ENCODE measurements around the gene CDH13. TPM values are rescaled to one million over a fixed set of nuclear protein-coding genes. Genes with fewer than 3 reads are reported as not detected.

Gene CDH13
- total and polyA plus RNA-seq, 2 experiments from 2014 or later: 1.6 to 4.4 TPM

DNA sequence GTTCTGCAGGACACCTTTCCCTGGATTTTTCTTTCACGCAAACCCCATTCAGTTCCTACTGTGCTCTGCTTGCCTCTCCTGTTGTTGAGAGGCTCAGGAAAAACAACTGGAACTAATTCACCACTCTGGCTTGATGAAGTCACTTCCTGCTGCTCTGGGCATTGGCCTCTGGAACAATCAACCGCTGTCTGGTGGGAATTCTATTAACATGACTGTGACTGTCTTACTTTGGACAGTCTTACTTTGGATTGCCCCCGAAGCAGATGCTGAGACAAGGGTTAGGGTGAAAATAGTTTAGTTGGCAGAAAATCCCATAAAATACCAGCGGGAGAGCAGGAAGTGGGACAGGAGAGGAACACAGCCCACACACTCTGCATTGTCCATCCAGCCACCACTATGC is 1091.0 kb downstream of the CDH13 start:
- no peaks in the 10 kb centered on the region; the same call in 1 of the 2 replicates for H3K9me2 ChIP-seq (ENCODE audit: insufficient read depth)
- no peak overlapping the region for H3K27ac Mint-ChIP-seq
- H3K9me3 Mint-ChIP-seq: no peaks in the 10 kb centered on the region; the same call in 1 of the 3 replicates
- H3K27ac ChIP-seq (ENCODE audit: low read depth): no peak overlapping the region
- ATAC-seq: no peak
- H3F3A ChIP-seq (replicated peaks; ENCODE audit: low read depth): no peaks in the 10 kb centered on the region
- no peak for DNase-seq (ENCODE audit: low spot score)
- H2AFZ ChIP-seq: no peak overlapping the region
- peaks cover 2% of the 10 kb centered on the region for H3K27me3 Mint-ChIP-seq (ENCODE audit: insufficient read depth, low read depth, poor library complexity)
- no peak overlapping the region for H3K4me3 ChIP-seq
- H4K20me1 ChIP-seq (replicated peaks; ENCODE audit: insufficient read depth): no peaks in the 10 kb centered on the region
- no peaks in the 10 kb centered on the region for H3K79me2 ChIP-seq (replicated peaks; ENCODE audit: insufficient read depth)
- H3K4me3 Mint-ChIP-seq: no peak overlapping the region
- H3K4me1 ChIP-seq (ENCODE audit: insufficient read depth): no peaks in the 10 kb centered on the region; the same call in 1 of the 2 replicates
- TF ChIP-seq CREB1 (CRISPR knock-in tag; IDR thresholded peaks at IDR 0.05; ENCODE audit: low read depth) (no peak), ZNF114 (CRISPR knock-in tag; IDR thresholded peaks at IDR 0.05) (no peak), EZH2phosphoT487 (IDR thresholded peaks at IDR 0.05; ENCODE audit: unreplicated experiment) (no peak)
- no peaks in the 10 kb centered on the region for H3K27me3 ChIP-seq (ENCODE audit: insufficient read depth)
- no peaks in the 10 kb centered on the region for H3K36me3 Mint-ChIP-seq (ENCODE audit: low read depth)
- H3K4me2 ChIP-seq: no peak overlapping the region
- peaks cover 8% of the 10 kb centered on the region; the same call in 2 of the 3 replicates for H3K4me1 Mint-ChIP-seq
- no peaks in the 10 kb centered on the region for H3K36me3 ChIP-seq (ENCODE audit: insufficient read depth)

DNA sequence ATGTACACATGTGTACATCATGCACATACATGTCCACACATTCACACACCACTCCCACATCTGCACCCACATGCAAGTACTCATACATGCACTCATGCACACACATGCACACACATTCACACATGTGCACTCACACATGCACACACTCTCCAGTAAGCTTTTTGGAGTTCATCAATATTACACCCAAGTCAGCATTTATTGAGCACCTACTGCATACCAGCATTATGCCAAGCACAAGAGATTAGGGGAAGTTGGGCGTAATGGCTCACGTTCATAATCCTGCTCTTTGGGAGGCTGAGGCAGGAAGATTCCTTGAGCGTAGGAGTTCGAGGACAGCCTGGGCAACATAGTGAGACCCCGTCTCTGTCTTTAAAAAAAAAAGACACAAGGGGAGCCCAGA is 1093.4 kb downstream of the CDH13 start:
- peaks cover 2% of the 10 kb centered on the region for H3K27me3 Mint-ChIP-seq (ENCODE audit: insufficient read depth, low read depth, poor library complexity)
- Histone ChIP-seq H4K20me1 (replicated peaks; ENCODE audit: insufficient read depth) (no peaks in the 10 kb centered on the region), H3K36me3 (ENCODE audit: insufficient read depth) (no peaks in the 10 kb centered on the region), H3K4me3 (no peak overlapping the region), H3K9me2 (ENCODE audit: insufficient read depth) (no peaks in the 10 kb centered on the region; the same call in 1 of the 2 replicates), H3K4me1 (ENCODE audit: insufficient read depth) (no peaks in the 10 kb centered on the region; the same call in 1 of the 2 replicates), H3F3A (replicated peaks; ENCODE audit: low read depth) (no peaks in the 10 kb centered on the region), H3K27ac (ENCODE audit: low read depth) (no peak overlapping the region), H3K4me2 (no peak overlapping the region), H3K79me2 (replicated peaks; ENCODE audit: insufficient read depth) (no peaks in the 10 kb centered on the region), H3K27me3 (ENCODE audit: insufficient read depth) (no peaks in the 10 kb centered on the region), H2AFZ (no peak overlapping the region)
- ATAC-seq: no peak
- H3K4me1 Mint-ChIP-seq: no peaks in the 10 kb centered on the region; the same call in 1 of the 3 replicates
- H3K27ac Mint-ChIP-seq: no peak overlapping the region
- no peak for DNase-seq (ENCODE audit: low spot score)
- no peak overlapping the region for H3K4me3 Mint-ChIP-seq
- H3K36me3 Mint-ChIP-seq (ENCODE audit: low read depth): no peaks in the 10 kb centered on the region
- no peaks in the 10 kb centered on the region for H3K9me3 Mint-ChIP-seq
- TF ChIP-seq, protein P1, sequence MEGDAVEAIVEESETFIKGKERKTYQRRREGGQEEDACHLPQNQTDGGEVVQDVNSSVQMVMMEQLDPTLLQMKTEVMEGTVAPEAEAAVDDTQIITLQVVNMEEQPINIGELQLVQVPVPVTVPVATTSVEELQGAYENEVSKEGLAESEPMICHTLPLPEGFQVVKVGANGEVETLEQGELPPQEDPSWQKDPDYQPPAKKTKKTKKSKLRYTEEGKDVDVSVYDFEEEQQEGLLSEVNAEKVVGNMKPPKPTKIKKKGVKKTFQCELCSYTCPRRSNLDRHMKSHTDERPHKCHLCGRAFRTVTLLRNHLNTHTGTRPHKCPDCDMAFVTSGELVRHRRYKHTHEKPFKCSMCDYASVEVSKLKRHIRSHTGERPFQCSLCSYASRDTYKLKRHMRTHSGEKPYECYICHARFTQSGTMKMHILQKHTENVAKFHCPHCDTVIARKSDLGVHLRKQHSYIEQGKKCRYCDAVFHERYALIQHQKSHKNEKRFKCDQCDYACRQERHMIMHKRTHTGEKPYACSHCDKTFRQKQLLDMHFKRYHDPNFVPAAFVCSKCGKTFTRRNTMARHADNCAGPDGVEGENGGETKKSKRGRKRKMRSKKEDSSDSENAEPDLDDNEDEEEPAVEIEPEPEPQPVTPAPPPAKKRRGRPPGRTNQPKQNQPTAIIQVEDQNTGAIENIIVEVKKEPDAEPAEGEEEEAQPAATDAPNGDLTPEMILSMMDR (conservative IDR thresholded peaks at IDR 0.05; ENCODE audit: low read depth in 2 of 2): no peak
- TF ChIP-seq, protein P2, sequence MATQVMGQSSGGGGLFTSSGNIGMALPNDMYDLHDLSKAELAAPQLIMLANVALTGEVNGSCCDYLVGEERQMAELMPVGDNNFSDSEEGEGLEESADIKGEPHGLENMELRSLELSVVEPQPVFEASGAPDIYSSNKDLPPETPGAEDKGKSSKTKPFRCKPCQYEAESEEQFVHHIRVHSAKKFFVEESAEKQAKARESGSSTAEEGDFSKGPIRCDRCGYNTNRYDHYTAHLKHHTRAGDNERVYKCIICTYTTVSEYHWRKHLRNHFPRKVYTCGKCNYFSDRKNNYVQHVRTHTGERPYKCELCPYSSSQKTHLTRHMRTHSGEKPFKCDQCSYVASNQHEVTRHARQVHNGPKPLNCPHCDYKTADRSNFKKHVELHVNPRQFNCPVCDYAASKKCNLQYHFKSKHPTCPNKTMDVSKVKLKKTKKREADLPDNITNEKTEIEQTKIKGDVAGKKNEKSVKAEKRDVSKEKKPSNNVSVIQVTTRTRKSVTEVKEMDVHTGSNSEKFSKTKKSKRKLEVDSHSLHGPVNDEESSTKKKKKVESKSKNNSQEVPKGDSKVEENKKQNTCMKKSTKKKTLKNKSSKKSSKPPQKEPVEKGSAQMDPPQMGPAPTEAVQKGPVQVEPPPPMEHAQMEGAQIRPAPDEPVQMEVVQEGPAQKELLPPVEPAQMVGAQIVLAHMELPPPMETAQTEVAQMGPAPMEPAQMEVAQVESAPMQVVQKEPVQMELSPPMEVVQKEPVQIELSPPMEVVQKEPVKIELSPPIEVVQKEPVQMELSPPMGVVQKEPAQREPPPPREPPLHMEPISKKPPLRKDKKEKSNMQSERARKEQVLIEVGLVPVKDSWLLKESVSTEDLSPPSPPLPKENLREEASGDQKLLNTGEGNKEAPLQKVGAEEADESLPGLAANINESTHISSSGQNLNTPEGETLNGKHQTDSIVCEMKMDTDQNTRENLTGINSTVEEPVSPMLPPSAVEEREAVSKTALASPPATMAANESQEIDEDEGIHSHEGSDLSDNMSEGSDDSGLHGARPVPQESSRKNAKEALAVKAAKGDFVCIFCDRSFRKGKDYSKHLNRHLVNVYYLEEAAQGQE (IDR thresholded peaks at IDR 0.05; ENCODE audit: unreplicated experiment): no peak
- TF ChIP-seq EZH2phosphoT487 (IDR thresholded peaks at IDR 0.05; ENCODE audit: unreplicated experiment): no peak
- TF ChIP-seq, protein P3, sequence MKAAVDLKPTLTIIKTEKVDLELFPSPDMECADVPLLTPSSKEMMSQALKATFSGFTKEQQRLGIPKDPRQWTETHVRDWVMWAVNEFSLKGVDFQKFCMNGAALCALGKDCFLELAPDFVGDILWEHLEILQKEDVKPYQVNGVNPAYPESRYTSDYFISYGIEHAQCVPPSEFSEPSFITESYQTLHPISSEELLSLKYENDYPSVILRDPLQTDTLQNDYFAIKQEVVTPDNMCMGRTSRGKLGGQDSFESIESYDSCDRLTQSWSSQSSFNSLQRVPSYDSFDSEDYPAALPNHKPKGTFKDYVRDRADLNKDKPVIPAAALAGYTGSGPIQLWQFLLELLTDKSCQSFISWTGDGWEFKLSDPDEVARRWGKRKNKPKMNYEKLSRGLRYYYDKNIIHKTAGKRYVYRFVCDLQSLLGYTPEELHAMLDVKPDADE (IDR thresholded peaks at IDR 0.05): no peak
- TF ChIP-seq, protein P4, sequence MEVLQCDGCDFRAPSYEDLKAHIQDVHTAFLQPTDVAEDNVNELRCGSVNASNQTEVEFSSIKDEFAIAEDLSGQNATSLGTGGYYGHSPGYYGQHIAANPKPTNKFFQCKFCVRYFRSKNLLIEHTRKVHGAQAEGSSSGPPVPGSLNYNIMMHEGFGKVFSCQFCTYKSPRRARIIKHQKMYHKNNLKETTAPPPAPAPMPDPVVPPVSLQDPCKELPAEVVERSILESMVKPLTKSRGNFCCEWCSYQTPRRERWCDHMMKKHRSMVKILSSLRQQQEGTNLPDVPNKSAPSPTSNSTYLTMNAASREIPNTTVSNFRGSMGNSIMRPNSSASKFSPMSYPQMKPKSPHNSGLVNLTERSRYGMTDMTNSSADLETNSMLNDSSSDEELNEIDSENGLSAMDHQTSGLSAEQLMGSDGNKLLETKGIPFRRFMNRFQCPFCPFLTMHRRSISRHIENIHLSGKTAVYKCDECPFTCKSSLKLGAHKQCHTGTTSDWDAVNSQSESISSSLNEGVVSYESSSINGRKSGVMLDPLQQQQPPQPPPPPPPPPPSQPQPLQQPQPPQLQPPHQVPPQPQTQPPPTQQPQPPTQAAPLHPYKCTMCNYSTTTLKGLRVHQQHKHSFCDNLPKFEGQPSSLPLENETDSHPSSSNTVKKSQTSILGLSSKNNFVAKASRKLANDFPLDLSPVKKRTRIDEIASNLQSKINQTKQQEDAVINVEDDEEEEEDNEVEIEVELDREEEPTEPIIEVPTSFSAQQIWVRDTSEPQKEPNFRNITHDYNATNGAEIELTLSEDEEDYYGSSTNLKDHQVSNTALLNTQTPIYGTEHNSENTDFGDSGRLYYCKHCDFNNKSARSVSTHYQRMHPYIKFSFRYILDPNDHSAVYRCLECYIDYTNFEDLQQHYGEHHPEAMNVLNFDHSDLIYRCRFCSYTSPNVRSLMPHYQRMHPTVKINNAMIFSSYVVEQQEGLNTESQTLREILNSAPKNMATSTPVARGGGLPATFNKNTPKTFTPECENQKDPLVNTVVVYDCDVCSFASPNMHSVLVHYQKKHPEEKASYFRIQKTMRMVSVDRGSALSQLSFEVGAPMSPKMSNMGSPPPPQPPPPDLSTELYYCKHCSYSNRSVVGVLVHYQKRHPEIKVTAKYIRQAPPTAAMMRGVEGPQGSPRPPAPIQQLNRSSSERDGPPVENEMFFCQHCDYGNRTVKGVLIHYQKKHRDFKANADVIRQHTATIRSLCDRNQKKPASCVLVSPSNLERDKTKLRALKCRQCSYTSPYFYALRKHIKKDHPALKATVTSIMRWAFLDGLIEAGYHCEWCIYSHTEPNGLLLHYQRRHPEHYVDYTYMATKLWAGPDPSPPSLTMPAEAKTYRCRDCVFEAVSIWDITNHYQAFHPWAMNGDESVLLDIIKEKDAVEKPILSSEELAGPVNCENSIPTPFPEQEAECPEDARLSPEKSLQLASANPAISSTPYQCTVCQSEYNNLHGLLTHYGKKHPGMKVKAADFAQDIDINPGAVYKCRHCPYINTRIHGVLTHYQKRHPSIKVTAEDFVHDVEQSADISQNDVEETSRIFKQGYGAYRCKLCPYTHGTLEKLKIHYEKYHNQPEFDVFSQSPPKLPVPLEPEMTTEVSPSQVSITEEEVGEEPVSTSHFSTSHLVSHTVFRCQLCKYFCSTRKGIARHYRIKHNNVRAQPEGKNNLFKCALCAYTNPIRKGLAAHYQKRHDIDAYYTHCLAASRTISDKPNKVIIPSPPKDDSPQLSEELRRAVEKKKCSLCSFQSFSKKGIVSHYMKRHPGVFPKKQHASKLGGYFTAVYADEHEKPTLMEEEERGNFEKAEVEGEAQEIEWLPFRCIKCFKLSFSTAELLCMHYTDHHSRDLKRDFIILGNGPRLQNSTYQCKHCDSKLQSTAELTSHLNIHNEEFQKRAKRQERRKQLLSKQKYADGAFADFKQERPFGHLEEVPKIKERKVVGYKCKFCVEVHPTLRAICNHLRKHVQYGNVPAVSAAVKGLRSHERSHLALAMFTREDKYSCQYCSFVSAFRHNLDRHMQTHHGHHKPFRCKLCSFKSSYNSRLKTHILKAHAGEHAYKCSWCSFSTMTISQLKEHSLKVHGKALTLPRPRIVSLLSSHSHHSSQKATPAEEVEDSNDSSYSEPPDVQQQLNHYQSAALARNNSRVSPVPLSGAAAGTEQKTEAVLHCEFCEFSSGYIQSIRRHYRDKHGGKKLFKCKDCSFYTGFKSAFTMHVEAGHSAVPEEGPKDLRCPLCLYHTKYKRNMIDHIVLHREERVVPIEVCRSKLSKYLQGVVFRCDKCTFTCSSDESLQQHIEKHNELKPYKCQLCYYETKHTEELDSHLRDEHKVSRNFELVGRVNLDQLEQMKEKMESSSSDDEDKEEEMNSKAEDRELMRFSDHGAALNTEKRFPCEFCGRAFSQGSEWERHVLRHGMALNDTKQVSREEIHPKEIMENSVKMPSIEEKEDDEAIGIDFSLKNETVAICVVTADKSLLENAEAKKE (CRISPR knock-in tag; IDR thresholded peaks at IDR 0.05): no peak
- no peak for TF ChIP-seq CREB1 (CRISPR knock-in tag; IDR thresholded peaks at IDR 0.05; ENCODE audit: low read depth)
- TF ChIP-seq JUNB (IDR thresholded peaks at IDR 0.05; ENCODE audit: unreplicated experiment): no peak
- no peak for TF ChIP-seq ZNF331 (CRISPR knock-in tag; IDR thresholded peaks at IDR 0.05; ENCODE audit: low read depth)
- TF ChIP-seq ZNF114 (CRISPR knock-in tag; IDR thresholded peaks at IDR 0.05): no peak

Data from GM23338 (cell line).